ENCODE measurements around the gene CEP85L. TPM values are rescaled to one million over a fixed set of nuclear protein-coding genes. Genes with fewer than 3 reads are reported as not detected.

Gene CEP85L
- total RNA-seq, 1 donor from 2014 or later = 6.8 TPM

- H3K27ac Mint-ChIP-seq = no peak overlapping the region
- no peak for DNase-seq (ENCODE audit: low spot score, unreplicated experiment)
- no peak overlapping the region for H3K4me3 Mint-ChIP-seq (ENCODE audit: low read depth)
- H3K36me3 Mint-ChIP-seq (ENCODE audit: insufficient read depth) = no peaks in the 10 kb centered on the region
- no peaks in the 10 kb centered on the region for H3K27me3 Mint-ChIP-seq
- no peaks in the 10 kb centered on the region for H3K4me1 Mint-ChIP-seq (ENCODE audit: low read depth)
- peaks cover under 1% of the 10 kb centered on the region for H3K9me3 Mint-ChIP-seq (ENCODE audit: low read depth)
- TF ChIP-seq CTCF (IDR thresholded peaks at IDR 0.05; ENCODE audit: unreplicated experiment) = no peak
These were observed 62.8 kb downstream of the CEP85L start for GRCh38 chr6:118588626-118589025.

- no peak overlapping the region for H3K27ac Mint-ChIP-seq
- H3K36me3 Mint-ChIP-seq (ENCODE audit: insufficient read depth) = no peaks in the 10 kb centered on the region
- no peak for DNase-seq (ENCODE audit: low spot score, unreplicated experiment)
- H3K4me1 Mint-ChIP-seq (ENCODE audit: low read depth) = no peaks in the 10 kb centered on the region
- no peak overlapping the region for H3K4me3 Mint-ChIP-seq (ENCODE audit: low read depth)
- no peak for TF ChIP-seq CTCF (IDR thresholded peaks at IDR 0.05; ENCODE audit: unreplicated experiment)
- no peaks in the 10 kb centered on the region for H3K27me3 Mint-ChIP-seq
- no peaks in the 10 kb centered on the region for H3K9me3 Mint-ChIP-seq (ENCODE audit: low read depth)
These were observed 64.5 kb downstream of the CEP85L start for GRCh38 chr6:118586746-118587485.

GRCh38 chr6:118584911-118585310 is 66.5 kb downstream of the CEP85L start:
- TF ChIP-seq CTCF (IDR thresholded peaks at IDR 0.05; ENCODE audit: unreplicated experiment) = no peak
- no peak overlapping the region for H3K4me3 Mint-ChIP-seq (ENCODE audit: low read depth)

GRCh38 chr6:118581489-118581959 is 69.9 kb downstream of the CEP85L start:
- TF ChIP-seq CTCF (IDR thresholded peaks at IDR 0.05; ENCODE audit: unreplicated experiment) = no peak
- H3K27me3 Mint-ChIP-seq = no peaks in the 10 kb centered on the region
- peaks cover 18% of the 10 kb centered on the region for H3K9me3 Mint-ChIP-seq (ENCODE audit: low read depth)
- H3K36me3 Mint-ChIP-seq (ENCODE audit: insufficient read depth) = peaks cover 7% of the 10 kb centered on the region
- no peak overlapping the region for H3K27ac Mint-ChIP-seq
- DNase-seq (ENCODE audit: low spot score, unreplicated experiment) = no peak
- peaks cover 5% of the 10 kb centered on the region for H3K4me1 Mint-ChIP-seq (ENCODE audit: low read depth)
- no peak overlapping the region for H3K4me3 Mint-ChIP-seq (ENCODE audit: low read depth)

More at GRCh38 chr6:118584911-118585310, 66.5 kb downstream of the CEP85L start:
- no peaks in the 10 kb centered on the region for H3K27me3 Mint-ChIP-seq
- no peak for DNase-seq (ENCODE audit: low spot score, unreplicated experiment)
- peaks cover 2% of the 10 kb centered on the region for H3K36me3 Mint-ChIP-seq (ENCODE audit: insufficient read depth)
- no peak overlapping the region for H3K27ac Mint-ChIP-seq
- peaks cover 1% of the 10 kb centered on the region for H3K4me1 Mint-ChIP-seq (ENCODE audit: low read depth)
- H3K9me3 Mint-ChIP-seq (ENCODE audit: low read depth) = peaks cover 3% of the 10 kb centered on the region

- H3K4me1 Mint-ChIP-seq (ENCODE audit: low read depth) = peaks cover 5% of the 10 kb centered on the region
- H3K4me3 Mint-ChIP-seq (ENCODE audit: low read depth) = no peak overlapping the region
- H3K27me3 Mint-ChIP-seq = no peaks in the 10 kb centered on the region
- peak; percentile 89 for TF ChIP-seq CTCF (IDR thresholded peaks at IDR 0.05; ENCODE audit: unreplicated experiment)
- peaks cover 24% of the 10 kb centered on the region for H3K9me3 Mint-ChIP-seq (ENCODE audit: low read depth)
- H3K27ac Mint-ChIP-seq = no peak overlapping the region
- H3K36me3 Mint-ChIP-seq (ENCODE audit: insufficient read depth) = peaks cover 11% of the 10 kb centered on the region
- peak; percentile 17 for DNase-seq (ENCODE audit: low spot score, unreplicated experiment)
These were observed 70.6 kb downstream of the CEP85L start for GRCh38 chr6:118580585-118581419.
